Stimulated activated CD8-positive, alpha-beta memory T cell treated with anti-CD3 and anti-CD28 coated beads, Interleukin-7, amount 100 ng/mL, for 4 hours (primary cell): ENCODE results near the gene AKAP8.
"Not testable (repeated sequence)": the region's sequence is repeated elsewhere in the genome, so short reads cannot be mapped to it uniquely, and the experiment has no call there.

Source experiments
- DNase-seq, 2 donors: peaks; one replicate each; pipeline ENCODE4 v3.0.0-alpha.2; 2020; ENCODE audit warnings: low read depth in 2 of 2

Gene AKAP8

DNA sequence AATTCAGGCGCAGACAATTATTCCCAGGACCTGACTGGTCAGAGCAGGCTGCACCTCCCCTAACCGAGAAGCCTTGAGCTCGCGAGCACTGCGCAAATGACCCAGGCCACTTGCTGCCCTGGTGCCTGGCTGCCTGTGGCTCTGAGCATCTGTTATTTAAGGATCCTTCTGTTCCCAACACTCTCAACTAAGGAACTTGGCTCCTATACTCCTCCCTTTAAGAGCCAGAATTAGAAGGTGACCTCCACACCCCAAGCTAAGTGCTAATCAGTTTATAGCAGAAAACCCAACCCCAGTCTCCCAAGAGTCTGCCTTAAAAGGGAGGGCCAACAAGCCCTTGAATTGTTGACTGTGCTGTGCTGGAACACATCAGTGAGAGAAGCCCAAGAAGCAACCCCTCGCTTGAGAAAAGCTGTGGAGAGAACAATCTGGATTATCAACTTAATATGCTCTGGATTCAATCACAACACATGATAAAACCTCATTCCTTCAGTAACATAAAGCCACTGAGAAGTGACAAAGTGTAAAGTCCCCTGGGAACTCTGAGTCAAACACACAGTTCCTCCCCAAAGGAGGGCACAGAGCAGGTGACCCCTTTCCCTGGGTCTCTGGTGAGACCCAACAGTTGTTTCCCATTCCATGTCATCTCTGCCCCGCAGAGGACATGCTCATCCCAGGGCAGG lies 24.7 kb upstream of the AKAP8 start:
- DNase-seq: no peak

DNA sequence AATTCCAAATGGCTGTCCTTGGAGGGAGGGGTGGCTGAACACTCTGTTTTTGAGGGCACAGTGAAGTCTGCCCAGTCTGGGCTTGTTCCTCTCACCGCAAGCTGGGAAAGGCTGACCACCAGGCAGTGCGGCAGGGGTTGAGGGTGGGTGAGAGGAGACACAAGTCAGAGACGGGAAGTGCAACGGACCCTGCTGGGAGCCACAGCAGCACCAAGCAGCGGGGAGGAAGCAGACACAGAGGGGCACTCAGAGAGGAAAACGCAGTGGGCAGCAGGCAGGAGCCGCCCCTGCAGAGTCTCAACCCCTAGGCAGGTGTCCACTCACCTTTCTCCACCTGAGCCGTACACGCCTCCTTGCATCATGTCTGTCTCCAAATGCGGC lies 23.6 kb upstream of the AKAP8 start:
- DNase-seq: no peak

DNA sequence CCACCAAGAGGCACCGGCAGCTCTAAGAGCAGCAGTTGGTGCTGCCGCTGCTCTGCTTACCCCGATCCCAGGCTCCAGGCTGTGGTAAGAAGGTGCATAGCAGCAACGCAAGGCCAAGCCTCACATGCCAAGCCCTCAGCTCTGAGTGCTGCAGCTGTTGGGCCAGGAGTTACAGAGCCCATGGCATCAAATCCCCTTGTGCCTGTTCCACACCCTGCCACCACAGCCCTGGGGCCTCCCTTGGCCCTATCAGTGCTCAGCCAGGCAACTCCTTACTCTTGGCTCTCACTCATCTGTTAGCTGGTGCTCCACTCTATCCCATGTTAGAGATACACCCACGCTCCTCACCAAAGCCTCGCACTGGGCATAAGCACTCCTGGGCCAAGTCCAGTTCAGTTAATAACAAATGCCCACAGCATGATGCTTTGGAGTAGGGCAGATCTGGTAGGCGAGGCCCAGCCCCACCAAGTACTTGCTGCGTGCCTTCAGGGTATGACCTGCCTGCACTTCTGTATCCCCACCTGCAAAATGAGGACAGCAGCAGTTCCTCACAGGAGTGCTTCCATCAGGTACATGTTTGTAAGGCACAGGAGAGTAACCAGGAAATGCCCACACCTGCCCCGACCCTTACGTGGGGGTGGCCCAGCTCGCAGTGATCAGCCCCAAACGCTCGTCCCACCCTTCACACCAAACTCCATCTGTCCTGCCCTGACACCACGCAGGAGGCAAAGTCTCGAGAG lies 23.0 kb upstream of the AKAP8 start:
- no peak for DNase-seq

DNA sequence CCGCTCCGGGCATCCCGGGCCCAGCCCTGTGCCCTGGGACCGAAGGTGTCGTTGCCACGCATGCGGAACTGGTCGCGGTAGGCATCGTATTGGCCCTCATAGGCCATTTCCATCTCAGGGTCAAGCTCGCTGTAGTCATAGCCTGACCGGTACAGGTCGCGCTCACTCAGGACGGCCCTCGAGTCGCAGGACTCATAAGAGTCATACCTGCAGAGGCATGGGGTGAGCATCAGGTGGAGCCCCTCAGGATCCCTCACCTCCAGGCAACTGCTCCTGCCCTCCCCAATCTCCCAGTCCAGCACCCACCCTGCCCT lies 21.8 kb upstream of the AKAP8 start:
- DNase-seq: no peak

DNA sequence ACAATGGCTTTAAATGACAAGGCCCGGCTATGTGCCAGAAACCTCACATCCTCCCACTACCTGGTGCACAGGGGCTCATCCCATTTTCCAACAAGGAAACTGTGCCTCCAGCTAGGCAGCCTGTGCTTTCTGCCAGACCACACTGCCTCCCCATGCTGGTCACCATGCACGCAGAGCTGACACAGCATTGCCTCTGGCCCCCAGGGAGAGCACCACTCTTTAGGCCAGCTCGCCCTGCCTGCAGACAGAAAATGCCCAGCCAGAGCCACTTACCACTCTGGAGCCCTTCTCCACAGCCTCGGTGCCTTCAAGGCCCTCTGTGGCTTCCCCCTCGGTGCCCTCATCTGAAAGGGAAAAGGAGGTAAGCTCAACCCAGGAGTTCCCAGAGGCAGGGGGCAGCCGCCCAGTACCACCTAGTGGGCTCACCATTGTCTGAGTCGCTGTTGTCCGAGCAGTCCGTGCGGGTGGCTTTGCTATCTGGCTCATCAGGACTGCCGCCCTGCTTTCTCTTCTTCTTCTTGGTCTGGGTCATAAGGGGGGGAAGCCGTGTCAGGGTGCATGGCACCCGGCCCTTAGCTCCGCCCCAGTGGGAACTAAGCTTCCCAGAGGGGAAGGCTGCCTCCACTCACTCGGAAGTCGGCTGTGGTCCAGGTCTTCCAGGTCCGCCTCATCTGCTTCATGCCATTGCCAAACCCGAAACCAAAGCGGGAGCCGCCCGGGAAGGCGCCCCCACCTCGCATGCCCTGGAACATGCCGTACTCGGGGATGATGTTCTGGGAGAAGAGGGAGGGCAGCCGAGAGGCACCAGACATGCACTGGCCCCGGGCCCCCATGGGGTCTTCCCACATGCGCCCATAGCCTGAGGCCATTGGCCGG lies 21.2 kb upstream of the AKAP8 start:
- no peak for DNase-seq

DNA sequence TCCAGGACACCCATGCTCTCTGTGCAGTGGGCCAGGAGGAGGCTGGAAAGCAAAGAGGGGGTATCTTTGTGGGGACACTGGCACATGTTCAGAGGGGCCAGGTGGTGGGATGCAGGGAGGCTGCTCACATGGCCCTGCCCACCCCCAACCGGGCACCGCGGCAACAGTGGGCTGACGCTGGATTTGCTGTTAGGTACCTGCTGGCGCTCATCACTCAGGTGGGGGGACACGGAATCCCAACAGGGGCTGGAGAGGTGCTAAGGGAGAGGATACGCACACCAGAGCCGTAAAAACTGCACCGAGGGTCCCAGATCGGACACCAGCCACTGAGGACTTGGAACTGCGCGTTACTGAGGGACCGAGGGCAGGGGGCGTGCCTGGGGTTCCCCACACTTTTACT lies 20.0 kb upstream of the AKAP8 start:
- DNase-seq: no peak

DNA sequence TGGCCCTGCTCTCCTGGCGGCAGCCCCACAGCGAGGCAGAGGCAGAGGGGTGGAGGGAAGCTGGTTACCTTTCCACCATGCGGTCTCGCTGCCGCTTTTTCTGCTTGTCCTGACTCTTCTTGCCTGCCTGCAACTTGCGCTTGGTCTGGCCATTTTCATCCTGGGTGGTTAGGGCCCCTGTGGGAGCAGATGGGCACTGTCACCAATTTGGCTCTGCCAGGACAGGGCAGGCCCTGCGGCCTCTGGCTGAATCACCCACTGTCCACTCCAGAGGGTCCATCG lies 19.6 kb upstream of the AKAP8 start:
- no peak for DNase-seq

DNA sequence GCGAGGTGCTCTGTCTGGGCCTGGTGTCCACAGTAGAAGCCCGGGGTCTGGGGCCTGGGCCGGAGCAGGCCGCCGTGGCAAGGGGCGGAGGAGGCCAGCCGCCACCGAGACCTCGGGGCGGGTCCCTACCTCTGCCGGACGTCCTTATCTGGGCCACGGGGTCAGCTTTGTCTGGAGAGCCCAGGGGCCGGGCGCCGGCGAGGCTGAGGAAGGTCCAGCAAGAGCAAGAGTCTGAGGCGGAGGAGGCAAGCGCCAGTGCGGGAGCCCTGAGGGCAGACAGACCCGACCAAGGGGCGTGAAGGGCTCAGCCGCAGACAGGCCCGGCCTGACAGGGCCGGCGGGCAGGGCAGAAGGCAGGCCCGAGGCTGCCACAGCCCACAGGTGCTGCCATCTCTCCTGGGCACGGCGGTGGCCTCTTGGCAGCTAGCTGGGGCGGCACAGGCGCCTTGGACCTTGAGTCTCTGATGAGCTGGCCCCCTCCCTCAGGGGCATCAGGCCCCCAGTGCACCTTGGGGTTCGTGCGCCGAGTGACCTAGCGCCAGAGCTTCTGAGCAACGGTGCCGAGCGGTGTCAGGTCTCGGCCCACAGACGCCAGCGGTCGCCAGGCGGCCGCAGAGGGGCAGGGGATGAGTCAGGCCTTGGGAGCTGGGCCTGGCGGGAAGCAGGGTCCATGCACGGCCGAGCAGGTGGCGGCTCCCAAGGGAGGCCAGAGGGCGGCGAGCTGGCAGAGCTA lies 19.1 kb upstream of the AKAP8 start:
- no peak for DNase-seq

DNA sequence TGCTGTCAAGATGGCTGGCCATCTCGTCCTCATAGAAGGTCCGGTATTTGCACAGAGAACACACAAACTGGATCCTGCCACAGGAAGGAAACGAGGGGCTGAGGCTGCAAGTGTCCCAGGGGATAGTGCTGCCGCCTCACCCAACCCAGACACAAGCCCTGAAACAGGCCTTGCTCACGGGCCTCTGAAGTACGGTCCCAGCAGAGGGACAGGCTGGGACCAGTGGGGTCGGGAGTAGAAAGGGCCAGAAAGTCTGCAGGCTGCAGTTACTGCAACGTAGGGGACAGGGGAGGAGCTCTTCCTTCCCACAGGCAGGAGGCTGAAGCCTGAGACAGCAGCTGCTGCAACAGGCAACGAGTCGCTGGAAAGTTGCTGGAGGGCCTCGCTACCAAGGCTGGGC lies 18.2 kb upstream of the AKAP8 start:
- DNase-seq: no peak

DNA sequence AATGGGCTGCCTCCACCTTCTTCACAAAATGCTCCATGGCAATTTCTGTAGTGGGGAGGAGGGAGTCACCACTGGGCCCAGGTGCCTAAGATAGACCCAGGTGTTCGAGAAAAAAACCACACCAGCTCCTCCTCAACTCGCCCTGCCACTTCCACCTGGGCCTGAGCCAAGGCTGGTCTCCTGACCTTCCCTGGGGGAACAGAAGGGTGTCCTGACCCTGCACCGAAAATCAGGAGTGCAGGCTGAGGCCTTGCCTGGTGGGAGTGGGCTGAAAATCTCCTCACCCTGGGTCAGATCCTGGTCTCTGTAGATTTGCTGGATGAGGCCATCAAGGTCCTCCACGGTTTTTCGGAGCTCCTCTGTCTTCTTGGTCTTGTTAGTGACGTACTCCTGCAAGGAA lies 17.6 kb upstream of the AKAP8 start:
- DNase-seq: no peak

DNA sequence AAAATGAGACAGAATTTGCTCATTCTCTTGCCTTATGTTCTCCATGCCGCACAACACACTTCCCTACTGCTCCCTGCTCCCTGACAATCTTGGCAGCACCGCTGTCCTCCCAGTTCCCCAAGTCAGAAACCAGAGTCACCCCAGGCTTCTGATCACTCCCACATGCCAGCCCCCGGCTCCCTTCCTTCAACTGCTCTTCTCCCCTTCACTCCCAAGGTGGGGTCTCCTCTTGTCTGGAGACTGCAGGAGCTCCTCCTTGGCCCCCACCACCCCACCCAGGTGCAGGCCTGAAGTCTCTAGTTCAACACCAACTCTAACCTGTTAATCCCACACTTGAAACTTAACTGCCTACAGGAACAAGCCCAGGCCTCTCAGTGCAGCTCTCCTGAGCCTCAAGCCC lies 16.8 kb upstream of the AKAP8 start:
- DNase-seq: no peak

DNA sequence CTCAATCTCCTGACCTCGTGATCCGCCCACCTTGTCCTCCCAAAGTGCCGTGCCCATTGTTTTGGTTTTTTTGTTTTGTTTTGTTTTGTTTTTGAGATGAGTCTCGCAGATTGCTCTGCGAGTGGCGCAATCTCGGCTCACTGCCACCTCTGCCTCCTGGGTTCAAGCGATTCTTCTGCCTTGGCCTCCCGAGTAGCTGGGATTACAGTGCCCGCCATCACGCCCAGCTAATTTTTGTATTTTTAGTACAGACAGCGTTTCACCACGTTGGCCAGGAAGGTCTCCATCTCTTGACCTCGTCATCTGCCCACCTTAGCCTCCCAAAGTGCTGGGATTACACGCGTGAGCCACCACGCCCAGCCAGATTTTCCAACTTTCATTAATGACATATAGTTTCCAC lies 15.7 kb upstream of the AKAP8 start:
- DNase-seq: not testable (repeated sequence)

DNA sequence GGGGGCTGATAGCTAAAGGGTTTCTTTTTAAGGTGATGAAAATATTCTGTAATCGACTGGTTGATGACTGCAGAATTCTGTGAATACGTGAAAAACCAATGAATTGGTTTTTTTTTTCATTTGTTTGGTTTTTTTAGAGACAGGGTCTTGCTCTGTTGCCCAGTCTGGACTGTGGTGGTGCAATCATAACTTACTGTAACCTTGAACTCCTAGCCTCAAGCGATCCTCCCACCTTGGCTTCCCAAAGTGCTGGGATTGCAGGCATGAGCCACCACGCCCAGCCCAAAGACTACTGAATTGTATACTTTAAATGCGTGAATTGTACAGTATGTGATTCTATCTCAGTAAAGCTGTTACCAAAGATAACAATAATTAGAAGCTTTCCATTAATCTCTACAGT lies 14.8 kb upstream of the AKAP8 start:
- no peak for DNase-seq

DNA sequence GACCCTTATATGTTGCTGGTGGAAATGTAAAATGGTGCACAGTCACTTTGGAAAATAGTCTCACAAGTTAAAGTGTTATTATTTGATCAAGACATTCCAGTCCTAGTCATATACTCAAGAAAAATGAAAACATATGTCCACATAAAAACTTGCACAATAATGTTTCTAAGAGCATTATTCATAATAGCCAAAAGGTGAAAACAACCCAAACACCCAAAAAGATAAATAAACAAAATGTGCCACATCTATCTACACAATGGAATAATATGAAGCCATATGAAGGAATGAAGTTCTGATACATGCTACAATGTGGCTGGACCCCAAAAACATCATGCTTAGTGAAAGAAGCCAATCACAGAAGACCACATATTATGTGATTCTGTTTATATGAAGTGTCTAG lies 14.4 kb upstream of the AKAP8 start:
- DNase-seq: no peak

DNA sequence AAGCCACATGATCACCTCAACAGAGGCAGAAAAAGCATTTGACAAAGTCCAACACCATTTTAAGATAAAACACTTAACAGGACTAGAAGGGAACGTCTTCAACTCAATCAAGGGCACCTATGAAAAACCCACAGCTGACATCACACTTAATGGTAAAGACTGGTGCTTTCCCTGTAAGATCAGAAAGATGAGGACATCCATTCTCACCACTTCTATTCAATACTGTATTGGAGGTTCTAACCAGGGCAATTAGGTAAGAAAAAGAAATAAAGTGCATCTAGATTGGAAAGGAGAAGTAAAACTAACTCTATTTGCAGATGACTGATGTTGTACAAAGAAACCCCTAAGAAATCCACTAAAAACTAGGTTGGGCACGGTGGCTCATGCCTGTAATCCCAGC lies 11.2 kb upstream of the AKAP8 start:
- no peak for DNase-seq

DNA sequence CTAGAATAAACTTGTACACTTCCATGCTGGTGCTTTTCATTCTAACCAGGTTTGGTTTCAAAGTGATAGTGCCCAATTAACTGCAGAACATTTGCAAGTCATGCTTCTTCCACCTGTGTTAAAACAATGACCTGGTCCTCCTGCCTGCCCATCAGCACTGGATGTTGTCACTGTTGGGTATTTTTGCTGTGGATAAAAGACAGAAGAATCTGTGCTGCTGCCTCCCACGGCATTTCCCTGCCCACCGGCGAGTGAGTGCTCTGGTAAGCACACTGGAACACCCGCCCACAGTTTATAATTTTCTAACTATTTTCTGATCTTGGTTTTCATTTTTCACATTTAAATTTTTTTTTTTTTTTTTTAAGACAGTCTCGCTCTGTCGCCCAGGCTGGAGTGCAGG lies 2.3 kb upstream of the AKAP8 start:
- DNase-seq: no peak

DNA sequence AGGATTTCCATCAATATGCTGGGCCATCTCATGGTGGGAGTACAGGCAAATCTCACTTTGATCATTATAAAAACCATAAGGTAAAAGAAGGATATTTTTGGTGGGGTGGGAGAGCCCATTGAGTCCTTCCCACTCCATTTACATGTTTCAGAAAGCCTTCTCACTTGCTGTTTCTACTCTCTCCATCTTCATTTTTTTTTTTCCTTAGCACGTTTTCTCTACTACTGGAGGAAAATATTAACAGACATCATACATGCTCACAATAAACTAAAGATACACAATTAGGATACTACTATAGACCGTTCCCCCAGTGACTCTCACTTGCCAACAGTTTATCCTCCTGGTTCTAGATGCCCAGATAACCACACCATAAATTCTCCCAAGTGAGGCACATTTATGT lies 1.8 kb upstream of the AKAP8 start:
- no peak for DNase-seq

DNA sequence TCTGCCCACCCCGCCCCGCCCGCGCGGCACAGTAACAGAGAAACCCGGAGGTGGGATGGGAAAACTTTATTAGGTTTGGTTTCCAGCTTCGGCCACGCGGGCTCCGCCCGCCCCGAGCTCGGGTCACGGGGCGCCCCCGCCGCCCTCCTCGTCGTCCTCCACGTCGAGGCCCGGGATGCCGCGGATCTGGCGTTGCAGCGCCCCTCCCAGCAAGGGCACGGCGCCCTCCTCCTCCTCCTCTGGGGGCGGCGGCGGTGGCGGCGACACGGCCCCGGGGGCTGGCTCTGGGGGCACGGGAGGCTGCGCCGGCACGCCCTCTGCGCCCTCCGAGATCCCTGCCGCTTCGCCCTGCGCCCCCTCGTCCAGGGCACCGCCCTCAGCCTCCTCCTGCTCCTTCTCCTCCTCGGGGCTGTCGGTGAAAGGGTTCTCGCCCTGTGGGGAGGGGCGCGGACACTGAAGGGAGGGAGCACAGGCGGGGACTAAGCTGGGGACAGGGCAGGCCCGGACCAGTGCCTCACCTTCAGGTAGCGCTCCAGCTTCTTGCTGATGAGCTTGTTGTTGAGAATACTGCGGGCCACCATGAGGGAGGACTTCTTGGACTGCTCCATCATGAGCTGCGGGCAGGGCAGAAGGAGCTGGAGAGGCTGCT lies 536 bp upstream of the AKAP8 start:
- DNase-seq: no peak

DNA sequence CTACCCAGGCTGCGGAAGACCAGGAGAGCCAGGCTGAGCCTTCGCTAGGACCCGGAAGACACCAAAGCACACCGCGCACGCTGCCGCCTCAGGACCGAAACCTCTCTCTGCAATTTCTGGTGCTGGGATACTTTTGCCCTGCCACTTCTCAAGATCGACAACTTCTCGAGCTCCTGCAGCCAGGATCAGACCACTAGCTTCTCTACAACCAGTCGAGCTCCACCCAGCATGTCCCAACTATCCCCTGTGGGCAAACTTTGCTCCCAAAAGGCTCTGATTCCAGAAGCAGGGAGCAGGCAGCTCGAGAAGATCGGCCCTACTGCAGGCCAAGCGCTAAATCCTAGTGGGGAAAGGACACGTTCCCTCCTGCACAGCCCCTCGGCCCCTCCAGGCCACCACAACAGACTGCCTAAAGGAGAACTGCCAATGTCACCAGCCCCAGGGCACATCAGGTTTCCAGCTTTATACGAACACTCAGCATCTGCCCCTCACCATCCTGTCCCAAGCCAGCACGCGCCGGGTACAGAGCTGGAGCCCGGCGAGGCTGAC lies 979 bp downstream of the AKAP8 start:
- peak; percentile 3 to 24 for DNase-seq

DNA sequence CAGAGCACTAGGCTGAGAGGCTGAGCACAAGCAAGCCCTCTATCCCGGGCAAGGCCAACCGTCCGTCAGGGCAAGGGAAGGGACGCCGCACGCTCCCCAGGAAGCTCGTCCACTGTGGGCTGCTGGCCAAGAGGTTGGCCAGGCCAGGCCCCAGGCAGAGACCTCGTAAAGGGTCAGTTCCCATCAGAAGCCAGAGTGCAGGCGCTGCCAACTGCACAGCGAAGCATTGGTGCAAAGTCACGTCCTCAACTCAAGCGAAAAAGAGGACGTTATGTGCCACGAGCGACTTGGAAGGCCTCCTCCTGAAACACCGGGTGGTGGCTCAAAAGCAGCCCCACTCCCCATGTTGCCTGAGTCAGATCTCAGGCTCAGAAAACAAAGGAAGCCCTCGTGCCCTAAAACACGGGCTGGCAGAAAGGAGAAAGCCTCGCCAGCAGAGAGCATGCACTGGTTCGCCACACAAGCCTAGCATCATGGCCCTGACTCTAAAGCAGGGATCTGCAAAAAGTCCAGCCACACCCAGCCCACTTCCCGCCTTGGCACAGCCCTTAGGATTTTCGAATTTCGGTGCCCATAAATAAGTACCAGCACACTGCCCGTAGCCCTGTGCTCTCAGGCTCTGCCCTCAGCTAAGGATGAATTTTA lies 4.7 kb downstream of the AKAP8 start:
- DNase-seq: no peak

DNA sequence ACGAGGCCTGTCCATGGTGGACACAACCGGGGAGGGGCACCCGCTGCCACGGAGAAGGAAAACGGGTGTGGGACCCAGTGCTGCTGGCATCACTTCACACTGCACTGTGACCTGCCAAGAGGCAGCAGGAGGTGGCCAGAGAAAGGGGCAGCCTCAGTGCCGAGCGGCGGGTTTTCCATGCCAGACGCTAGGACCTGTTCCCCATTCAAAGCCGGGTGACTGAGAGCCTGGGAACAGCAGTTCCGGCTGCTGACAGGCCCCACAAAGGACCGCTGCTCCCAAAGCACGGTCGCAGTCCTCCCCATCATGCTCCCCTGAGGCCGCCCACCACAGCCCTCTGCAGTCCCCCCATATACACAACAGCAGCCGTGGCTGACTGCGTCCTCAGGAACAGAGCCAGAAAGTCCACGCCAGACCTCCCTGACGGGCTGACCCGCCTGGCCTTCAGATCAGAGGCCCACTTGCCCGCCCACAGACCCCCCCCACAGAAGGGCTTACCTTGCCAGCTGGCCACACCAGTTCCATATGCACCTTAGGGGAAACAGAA lies 5.4 kb downstream of the AKAP8 start:
- DNase-seq: no peak
